GM18909 (cell line): ENCODE results near the gene KCNS3.

Experiments
- ATAC-seq: cut with Tn5 transposase; IDR thresholded peaks from one replicate; pipeline ENCODE4 v1.9.1; 2021; ENCODE audit warnings: mild to moderate bottlenecking; ENCODE audit not compliant: unreplicated experiment, poor library complexity

The KCNS3 gene

GRCh38 chr2:17876590-17876989 lies 1.9 kb upstream of the KCNS3 start:
- ATAC-seq = no peak

GRCh38 chr2:17877811-17878280 lies 621 bp upstream of the KCNS3 start:
- ATAC-seq = peak; percentile 32

GRCh38 chr2:17879137-17879912 lies 858 bp downstream of the KCNS3 start:
- ATAC-seq = peak; percentile 25

GRCh38 chr2:17879913-17880274 lies 1.4 kb downstream of the KCNS3 start:
- no peak for ATAC-seq

GRCh38 chr2:17892770-17893534 lies 14.5 kb downstream of the KCNS3 start:
- no peak for ATAC-seq

GRCh38 chr2:17894005-17894404 lies 15.5 kb downstream of the KCNS3 start:
- ATAC-seq = no peak

GRCh38 chr2:17894556-17894955 lies 16.1 kb downstream of the KCNS3 start:
- no peak for ATAC-seq

- ATAC-seq = no peak
Observed at GRCh38 chr2:17899871-17900270, 21.4 kb downstream of the KCNS3 start.

GRCh38 chr2:17901246-17901645 lies 22.8 kb downstream of the KCNS3 start:
- ATAC-seq = no peak

GRCh38 chr2:17910980-17911379 lies 32.5 kb downstream of the KCNS3 start:
- ATAC-seq = no peak

GRCh38 chr2:17911491-17912260 lies 33.2 kb downstream of the KCNS3 start:
- ATAC-seq = peak; percentile 38

GRCh38 chr2:17912266-17912691 lies 33.8 kb downstream of the KCNS3 start:
- peak; percentile 98 for ATAC-seq

GRCh38 chr2:17915099-17915498 lies 36.6 kb downstream of the KCNS3 start:
- ATAC-seq = no peak

GRCh38 chr2:17915811-17916518 lies 37.5 kb downstream of the KCNS3 start:
- no peak for ATAC-seq

- ATAC-seq = no peak
Observed at GRCh38 chr2:17916584-17916983, 38.1 kb downstream of the KCNS3 start.

- no peak for ATAC-seq
Observed at GRCh38 chr2:17918789-17919188, 40.3 kb downstream of the KCNS3 start.

- ATAC-seq = no peak
Observed at GRCh38 chr2:17930773-17931172, 52.3 kb downstream of the KCNS3 start.

GRCh38 chr2:17933256-17933655 lies 54.8 kb downstream of the KCNS3 start:
- no peak for ATAC-seq

- no peak for ATAC-seq
Observed at GRCh38 chr2:17934721-17935120, 56.3 kb downstream of the KCNS3 start.

GRCh38 chr2:17935242-17935885 lies 56.9 kb downstream of the KCNS3 start:
- no peak for ATAC-seq
